Neural progenitor cell (in vitro differentiated cells): ENCODE data around the gene IFNA5. TPM values are rescaled to one million over a fixed set of nuclear protein-coding genes. Genes with fewer than 3 reads are reported as not detected.

Experiments
- DNase-seq: peaks from one replicate; pipeline ENCODE4 v3.0.0-alpha.2; 2016; ENCODE audit warnings: low spot score
- H2AFZ ChIP-seq: fragments of 200-600 bp; sonication (generic); replicated peaks from 2 replicates; pipeline ENCODE4 v1.6.1; 2016; ENCODE audit warnings: antibody characterized with exemption
- H3F3A ChIP-seq: fragments of 200-600 bp; sonication (generic); 2 replicates; pipeline ENCODE4 v1.6.1; 2016; ENCODE audit warnings: antibody characterized with exemption, low read depth
- H3K27ac ChIP-seq: fragments of 200-600 bp; sonication (generic); 2 replicates; pipeline ENCODE4 v1.5.1; 2016; ENCODE audit warnings: mild to moderate bottlenecking
- H3K27me3 ChIP-seq: fragments of 200-600 bp; sonication (generic); 2 replicates; pipeline ENCODE4 v1.6.1; 2016; ENCODE audit warnings: mild to moderate bottlenecking, moderate library complexity
- H3K36me3 ChIP-seq: fragments of 200-600 bp; sonication (generic); 2 replicates; pipeline ENCODE4 v1.5.1; 2016
- H3K4me1 ChIP-seq: fragments of 200-600 bp; sonication (generic); 2 replicates; pipeline ENCODE4 v1.6.1; 2016; ENCODE audit warnings: mixed run types
- H3K4me2 ChIP-seq: fragments of 200-600 bp; sonication (generic); 2 replicates; pipeline ENCODE4 v1.6.1; 2016
- H3K4me3 ChIP-seq: fragments of 200-600 bp; sonication (generic); 2 replicates; pipeline ENCODE4 v1.5.1; 2016
- H3K79me2 ChIP-seq: fragments of 200-600 bp; sonication (generic); 2 replicates; pipeline ENCODE4 v1.6.1; 2016; ENCODE audit warnings: low read depth
- H3K9ac ChIP-seq: fragments of 200-600 bp; sonication (generic); 2 replicates; pipeline ENCODE4 v1.6.1; 2016
- H3K9me3 ChIP-seq: fragments of 200-600 bp; sonication (generic); 2 replicates; pipeline ENCODE4 v1.5.1; 2016; ENCODE audit warnings: low read depth
- H4K20me1 ChIP-seq: fragments of 200-600 bp; sonication (generic); 2 replicates; pipeline ENCODE4 v1.6.1; 2016; ENCODE audit warnings: low read depth
- H3K27ac Mint-ChIP-seq: 3 replicates; pipeline ENCODE4 v1.8.0; 2021; ENCODE audit warnings: mixed read lengths
- H3K27me3 Mint-ChIP-seq: 2 replicates; pipeline ENCODE4 v1.8.0; 2022; ENCODE audit warnings: low read depth, mild to moderate bottlenecking, inconsistent platforms, moderate library complexity, mixed read lengths; ENCODE audit not compliant: insufficient read depth
- H3K36me3 Mint-ChIP-seq: 3 replicates; pipeline ENCODE4 v1.8.0; 2021; ENCODE audit warnings: mixed read lengths
- H3K4me1 Mint-ChIP-seq: 3 replicates; pipeline ENCODE4 v1.8.0; 2021; ENCODE audit warnings: mixed read lengths
- H3K4me3 Mint-ChIP-seq: 3 replicates; pipeline ENCODE4 v1.8.0; 2021; ENCODE audit warnings: mild to moderate bottlenecking, moderate library complexity, mixed read lengths
- H3K9me3 Mint-ChIP-seq: 3 replicates; pipeline ENCODE4 v1.8.0; 2020; ENCODE audit warnings: mixed read lengths
- CTCF ChIP-seq: fragments of 200-600 bp; sonication (generic); IDR thresholded peaks from 2 replicates; pipeline ENCODE4 v1.5.1; 2017; ENCODE audit warnings: antibody characterized with exemption, mild to moderate bottlenecking
- EZH2 ChIP-seq: fragments of 200-600 bp; sonication (generic); IDR thresholded peaks from 2 replicates; pipeline ENCODE4 v1.6.1; 2017; ENCODE audit warnings: antibody characterized with exemption, mild to moderate bottlenecking, moderate library complexity
- EZH2phosphoT487 ChIP-seq: fragments of 200-600 bp; sonication (generic); IDR thresholded peaks from 2 replicates; pipeline ENCODE4 v1.6.1; 2017; ENCODE audit warnings: antibody characterized with exemption
- total RNA-seq: library from RNA; depleted of rRNA; stranded (reverse); fragments of >200 nt; gene quantifications from 2 replicates; pipeline ENCODE4 v1.2.3, GENCODE V29; 2015; ENCODE audit warnings: low replicate concordance

Gene IFNA5
- total RNA-seq, 1 donor from 2014 or later = 0.21 TPM

GRCh38 chr9:21331676-21332402, 26.7 kb upstream of the IFNA5 start:
- no peak overlapping the region for H3K4me3 Mint-ChIP-seq
- no peaks in the 10 kb centered on the region for H3K27me3 Mint-ChIP-seq
- TF ChIP-seq EZH2phosphoT487 (no peak), EZH2 (no peak), CTCF (no peak)

DNA sequence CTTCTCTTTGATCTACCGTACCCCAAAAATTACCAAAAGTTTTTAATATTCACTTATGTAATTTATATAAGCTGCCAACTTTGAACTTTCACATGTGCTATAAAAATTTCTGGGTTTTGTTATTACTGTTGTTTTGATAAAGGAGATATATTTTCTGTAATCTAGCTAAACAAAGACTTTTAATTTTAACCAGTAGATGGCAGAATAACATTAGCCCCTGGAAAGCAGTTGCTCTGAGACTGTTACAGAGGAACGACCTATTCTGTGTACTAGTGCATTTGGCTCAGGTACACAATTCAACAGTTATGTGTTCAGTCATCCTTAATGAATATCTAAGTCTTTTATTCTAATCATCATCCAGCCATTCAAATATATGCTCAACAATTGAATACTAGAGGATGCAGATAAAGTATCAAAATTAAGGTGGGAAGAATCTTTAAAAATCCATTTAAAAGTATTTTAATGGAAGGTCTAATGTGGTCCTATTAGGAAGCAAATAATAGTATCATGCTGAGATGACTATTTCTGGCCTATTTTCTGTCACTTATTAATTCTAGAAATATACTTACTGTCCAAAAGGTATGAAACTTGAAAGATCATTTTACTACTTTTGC, 21.5 kb upstream of the IFNA5 start:
- peaks cover 29% of the 10 kb centered on the region for H4K20me1 ChIP-seq
- DNase-seq = peak; percentile 58
- H3K27ac Mint-ChIP-seq = no peak overlapping the region

More at GRCh38 chr9:21331676-21332402, 26.7 kb upstream of the IFNA5 start:
- Histone ChIP-seq H3K4me1 (peaks cover 11% of the 10 kb centered on the region), H2AFZ (no peak overlapping the region), H3K27me3 (no peaks in the 10 kb centered on the region), H3K9ac (peak overlapping the region; percentile 24), H3K4me2 (peak overlapping the region; percentile 83), H3F3A (no peaks in the 10 kb centered on the region), H3K27ac (no peak overlapping the region), H3K79me2 (peaks cover 72% of the 10 kb centered on the region), H3K4me3 (no peak overlapping the region), H3K36me3 (no peaks in the 10 kb centered on the region), H3K9me3 (no peaks in the 10 kb centered on the region), H4K20me1 (peaks cover 46% of the 10 kb centered on the region)
- H3K4me1 Mint-ChIP-seq = peaks cover 40% of the 10 kb centered on the region
- no peak overlapping the region for H3K27ac Mint-ChIP-seq
- H3K9me3 Mint-ChIP-seq = no peaks in the 10 kb centered on the region
- peaks cover 16% of the 10 kb centered on the region for H3K36me3 Mint-ChIP-seq
- no peak for DNase-seq

DNA sequence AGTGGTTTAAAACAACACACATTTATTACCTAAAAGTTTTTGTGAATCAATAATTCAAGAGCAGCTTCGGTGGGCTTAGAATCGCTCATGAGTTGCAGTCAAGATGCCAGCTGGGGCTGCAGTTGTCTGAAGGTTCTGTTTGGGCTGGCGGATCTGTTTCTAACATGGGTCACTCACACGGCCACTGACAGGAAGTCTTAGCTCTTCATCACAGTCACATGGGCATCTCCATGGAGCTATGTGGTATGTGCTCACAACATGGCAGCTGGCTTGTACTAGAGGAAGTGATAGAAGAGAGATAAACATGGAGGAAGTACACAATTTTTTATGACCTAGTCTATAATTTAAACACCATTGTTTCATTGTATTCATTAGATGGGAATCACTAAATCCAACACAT, 18.9 kb upstream of the IFNA5 start:
- peaks cover 11% of the 10 kb centered on the region for H3K79me2 ChIP-seq
- no peaks in the 10 kb centered on the region for H3K4me1 ChIP-seq
- H2AFZ ChIP-seq = no peak overlapping the region
- Mint-ChIP-seq H3K36me3 (peaks cover 12% of the 10 kb centered on the region), H3K4me3 (no peak overlapping the region), H3K4me1 (no peaks in the 10 kb centered on the region), H3K27ac (no peak overlapping the region), H3K9me3 (no peaks in the 10 kb centered on the region), H3K27me3 (no peaks in the 10 kb centered on the region)
- H3K4me2 ChIP-seq = no peak overlapping the region
- no peak overlapping the region for H3K9ac ChIP-seq
- H3K27me3 ChIP-seq = no peaks in the 10 kb centered on the region
- H3F3A ChIP-seq = no peaks in the 10 kb centered on the region
- TF ChIP-seq EZH2 = no peak
- TF ChIP-seq EZH2phosphoT487 = no peak
- TF ChIP-seq CTCF = no peak
- no peak overlapping the region for H3K27ac ChIP-seq
- H3K36me3 ChIP-seq = no peaks in the 10 kb centered on the region
- no peaks in the 10 kb centered on the region for H3K9me3 ChIP-seq
- no peak for DNase-seq
- H3K4me3 ChIP-seq = no peak overlapping the region
- peaks cover 10% of the 10 kb centered on the region for H4K20me1 ChIP-seq

More for the DNA sequence above, 21.5 kb upstream of the IFNA5 start:
- H3K4me3 ChIP-seq = no peak overlapping the region
- H3K4me1 ChIP-seq = no peaks in the 10 kb centered on the region
- no peaks in the 10 kb centered on the region for H3K36me3 ChIP-seq
- H3K36me3 Mint-ChIP-seq = peaks cover 13% of the 10 kb centered on the region
- no peaks in the 10 kb centered on the region for H3K9me3 Mint-ChIP-seq
- H3K27me3 ChIP-seq = no peaks in the 10 kb centered on the region
- H3K4me2 ChIP-seq = no peak overlapping the region
- no peaks in the 10 kb centered on the region for H3K27me3 Mint-ChIP-seq
- H3K79me2 ChIP-seq = peaks cover 37% of the 10 kb centered on the region
- no peak overlapping the region for H3K4me3 Mint-ChIP-seq
- no peak overlapping the region for H2AFZ ChIP-seq
- H3K4me1 Mint-ChIP-seq = peaks cover 7% of the 10 kb centered on the region
- no peak overlapping the region for H3K9ac ChIP-seq
- H3F3A ChIP-seq = no peaks in the 10 kb centered on the region
- H3K9me3 ChIP-seq = no peaks in the 10 kb centered on the region
- H3K27ac ChIP-seq = no peak overlapping the region
- TF ChIP-seq CTCF = peak; percentile 81
- TF ChIP-seq EZH2phosphoT487 = no peak
